GM19238 (cell line): ENCODE data around the gene BTBD19.
"Not testable (repeated sequence)": the region's sequence is repeated elsewhere in the genome, so short reads cannot be mapped to it uniquely, and the experiment has no call there.

ENCODE experiments used
- DNase-seq: peaks from one replicate; pipeline ENCODE4 v3.0.0; 2011; ENCODE audit warnings: low spot score; ENCODE audit not compliant: insufficient read length

Gene BTBD19, protein sequence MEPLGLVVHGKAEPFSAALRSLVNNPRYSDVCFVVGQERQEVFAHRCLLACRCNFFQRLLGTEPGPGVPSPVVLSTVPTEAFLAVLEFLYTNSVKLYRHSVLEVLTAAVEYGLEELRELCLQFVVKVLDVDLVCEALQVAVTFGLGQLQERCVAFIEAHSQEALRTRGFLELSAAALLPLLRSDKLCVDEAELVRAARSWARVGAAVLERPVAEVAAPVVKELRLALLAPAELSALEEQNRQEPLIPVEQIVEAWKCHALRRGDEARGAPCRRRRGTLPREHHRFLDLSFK

DNA sequence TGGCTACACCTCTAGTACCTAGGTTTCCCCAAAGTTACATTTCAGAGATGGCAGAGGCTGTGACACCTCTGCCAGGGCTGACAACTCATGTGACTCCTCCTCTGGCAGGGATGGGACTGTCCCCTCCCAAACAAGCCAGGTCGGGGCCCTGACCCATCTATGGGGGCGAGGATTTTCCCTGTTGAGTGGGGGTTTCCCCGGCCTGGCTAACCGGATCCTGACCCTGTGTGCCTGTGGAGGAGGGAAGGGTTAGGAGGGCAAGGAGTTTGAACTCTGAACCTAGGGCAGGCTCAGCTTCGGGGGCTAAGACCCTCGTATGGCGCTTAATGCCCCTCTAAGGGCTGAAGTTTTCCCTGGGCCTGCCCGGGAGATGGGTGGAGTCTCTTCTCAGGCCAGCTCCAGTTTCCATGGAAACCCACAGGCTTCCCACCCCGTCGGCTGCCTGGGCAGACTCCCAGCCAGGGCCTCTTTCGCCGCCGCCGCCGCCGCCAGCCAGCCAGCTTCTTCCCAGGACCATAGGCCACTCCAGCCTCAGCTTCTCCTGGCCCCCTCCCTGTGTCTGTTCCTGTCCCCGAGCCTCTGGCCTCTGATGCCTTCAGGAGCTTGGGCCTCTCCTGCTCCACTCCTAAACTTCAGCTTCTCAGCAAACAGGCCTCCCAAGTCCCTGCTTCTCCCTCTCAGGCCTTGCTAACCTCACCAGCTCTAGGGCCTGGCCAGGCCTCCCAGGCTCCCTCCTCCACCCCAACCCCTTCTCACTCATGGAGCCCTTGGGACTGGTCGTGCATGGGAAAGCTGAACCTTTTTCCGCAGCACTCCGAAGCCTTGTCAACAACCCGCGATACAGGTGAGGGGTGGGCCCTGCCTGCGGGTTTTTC lies at the start of gene BTBD19:
Gene BTBD19 (plus strand): TSS at position 461 of the 875 bp plus-strand sequence. CDS start 298 bp downstream, at position 759.
- DNase-seq: no peak

DNA sequence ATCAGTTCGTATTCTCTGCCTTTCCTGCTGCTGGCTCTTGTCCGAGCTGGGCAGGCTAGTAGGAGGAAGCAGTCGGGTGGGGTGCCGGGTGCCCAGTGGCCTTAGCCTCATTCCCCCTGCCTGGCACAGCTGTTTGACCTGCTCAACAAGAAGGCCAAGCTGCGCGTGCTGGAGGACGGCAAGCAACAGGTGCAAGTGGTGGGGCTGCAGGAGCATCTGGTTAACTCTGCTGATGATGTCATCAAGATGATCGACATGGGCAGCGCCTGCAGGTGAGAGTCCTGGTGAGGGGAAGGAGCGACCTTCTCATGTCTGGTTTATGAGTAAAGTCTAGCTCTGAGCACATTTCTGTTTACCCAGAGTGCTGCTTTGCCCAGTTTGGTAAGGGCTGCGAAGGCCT lies 49.2 kb upstream of the BTBD19 start:
- no peak for DNase-seq

DNA sequence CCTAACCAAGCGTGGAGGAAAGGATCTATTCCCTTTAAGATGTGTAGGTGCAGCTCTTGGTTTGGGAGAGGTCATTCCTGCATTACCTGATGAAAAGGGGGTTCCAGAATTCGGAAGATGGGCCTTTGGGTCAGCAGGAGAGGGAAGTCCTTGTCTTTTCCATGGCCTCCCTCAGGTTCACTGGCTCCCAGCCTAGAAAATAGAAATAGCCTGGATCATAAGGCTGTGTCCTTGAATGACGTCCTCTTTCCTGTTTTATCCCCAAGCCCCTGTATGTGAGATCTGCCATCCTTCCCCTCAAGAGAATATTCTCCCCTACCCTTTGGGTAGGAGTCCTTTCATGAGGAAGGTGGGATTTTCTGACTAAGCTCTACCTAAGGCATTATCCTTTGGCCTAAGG lies 47.4 kb upstream of the BTBD19 start:
- no peak for DNase-seq

DNA sequence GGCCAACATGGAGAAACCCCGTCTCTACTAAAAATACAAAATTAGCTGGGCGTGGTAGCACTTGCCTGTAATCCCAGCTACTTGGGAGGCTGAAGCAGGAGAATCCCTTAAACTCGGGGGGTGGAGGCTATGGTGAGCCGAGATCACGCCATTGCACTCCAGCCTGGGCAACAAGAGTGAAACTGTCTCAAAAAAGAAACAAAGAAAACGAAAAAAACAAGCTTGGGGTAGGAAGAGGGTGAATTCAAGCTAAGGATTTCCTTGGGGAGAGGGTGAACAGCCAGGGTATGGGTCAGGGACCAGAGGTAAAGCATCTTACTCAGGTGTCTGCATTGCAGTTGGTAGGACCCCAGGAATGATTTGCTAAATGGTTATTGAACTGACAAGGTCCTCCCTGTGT lies 41.9 kb upstream of the BTBD19 start:
- not testable (repeated sequence) for DNase-seq

DNA sequence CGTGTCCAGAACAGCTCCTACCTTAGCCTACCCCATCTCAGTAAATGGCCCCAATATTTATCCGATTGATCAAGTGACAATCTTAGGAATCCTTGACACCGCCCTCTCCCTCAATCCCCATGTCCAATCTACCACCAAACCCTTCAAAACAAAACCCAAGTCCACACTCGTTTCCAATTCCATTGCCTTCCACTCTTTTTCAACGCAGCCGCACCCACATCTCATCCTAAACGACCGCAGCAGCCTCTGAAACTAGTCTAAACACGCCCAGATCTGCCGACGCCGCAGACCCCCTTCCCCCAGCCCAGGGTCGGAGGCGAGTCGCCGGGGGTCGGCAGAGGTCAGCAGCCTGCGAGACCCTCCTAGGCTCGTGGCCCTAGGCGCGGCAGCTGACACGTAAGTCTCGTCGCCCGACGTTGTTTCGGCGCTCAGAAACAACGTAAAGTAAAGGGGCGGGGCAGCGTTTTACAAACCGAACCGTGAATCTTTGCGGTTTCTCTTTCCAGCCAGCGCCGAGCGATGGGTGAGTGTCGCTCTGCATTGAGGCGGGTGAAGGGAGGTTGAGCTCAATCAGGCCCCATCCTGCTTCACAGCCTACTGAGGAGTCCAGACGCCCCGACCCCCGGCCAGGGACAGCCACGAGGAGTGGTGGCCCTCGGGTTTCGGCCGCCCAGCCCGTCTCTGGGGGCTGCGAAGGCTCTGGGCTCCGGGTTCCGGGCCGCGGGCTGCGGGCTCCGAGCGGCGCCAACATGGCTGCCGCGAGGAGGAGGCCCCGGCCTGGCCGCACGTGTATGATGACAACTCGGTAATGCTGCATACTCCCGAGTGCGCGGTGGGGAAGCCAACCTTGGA lies 33.0 kb upstream of the BTBD19 start, which contains the start of gene RPS8:
Gene RPS8 (plus strand): TSS at position 463 of the 852 bp plus-strand sequence. CDS start 57 bp downstream, at position 520.
- peak; percentile 78 for DNase-seq

DNA sequence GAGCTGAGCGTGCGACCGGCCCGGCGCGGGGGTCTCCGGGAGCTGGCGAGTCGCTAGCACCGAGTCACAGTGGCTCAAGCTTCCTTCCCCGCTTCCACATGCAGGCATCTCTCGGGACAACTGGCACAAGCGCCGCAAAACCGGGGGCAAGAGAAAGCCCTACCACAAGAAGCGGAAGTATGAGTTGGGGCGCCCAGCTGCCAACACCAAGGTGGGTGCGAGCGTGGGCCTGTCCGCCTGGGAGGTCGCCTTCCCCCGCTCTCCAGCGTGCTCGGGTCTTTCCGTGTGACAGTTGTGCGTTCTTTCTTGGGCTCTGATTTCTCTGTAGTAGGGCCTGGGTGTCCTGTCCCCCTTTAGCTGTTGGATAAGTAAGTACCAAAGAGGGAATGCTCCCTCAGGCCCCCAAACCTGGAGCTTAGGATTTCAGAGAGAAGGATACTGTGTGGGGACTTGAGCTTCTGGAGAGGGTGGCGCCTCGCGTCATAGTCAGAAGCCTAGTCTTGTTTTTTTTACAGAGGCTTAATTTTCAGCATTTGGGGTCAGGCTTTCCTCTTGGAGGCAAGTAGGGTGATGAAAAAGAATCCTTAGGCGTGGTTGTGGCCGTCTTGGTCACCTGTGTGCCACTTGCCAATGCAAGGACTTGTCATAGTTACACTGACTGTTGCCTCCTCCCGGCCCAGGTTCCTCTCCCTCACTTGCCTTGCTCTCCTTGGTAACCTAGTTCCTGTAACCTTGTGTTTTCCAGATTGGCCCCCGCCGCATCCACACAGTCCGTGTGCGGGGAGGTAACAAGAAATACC lies 32.2 kb upstream of the BTBD19 start:
- peak; percentile 24 for DNase-seq

DNA sequence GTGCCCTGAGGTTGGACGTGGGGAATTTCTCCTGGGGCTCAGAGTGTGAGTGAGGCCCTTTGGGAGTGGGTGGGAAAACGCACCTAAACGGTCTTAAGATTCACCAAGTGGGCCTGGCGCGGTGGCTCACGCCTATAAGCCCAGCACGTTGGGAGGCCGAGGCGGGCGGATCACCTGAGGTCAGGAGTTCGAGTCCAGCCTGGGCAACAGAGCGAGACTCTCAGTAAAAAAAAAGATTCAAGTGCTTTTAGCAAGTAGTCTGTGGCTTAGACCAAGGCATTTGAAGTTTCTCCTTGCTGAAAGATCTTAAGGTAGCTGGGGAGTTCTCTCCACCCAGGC lies 31.6 kb upstream of the BTBD19 start:
- DNase-seq: no peak

DNA sequence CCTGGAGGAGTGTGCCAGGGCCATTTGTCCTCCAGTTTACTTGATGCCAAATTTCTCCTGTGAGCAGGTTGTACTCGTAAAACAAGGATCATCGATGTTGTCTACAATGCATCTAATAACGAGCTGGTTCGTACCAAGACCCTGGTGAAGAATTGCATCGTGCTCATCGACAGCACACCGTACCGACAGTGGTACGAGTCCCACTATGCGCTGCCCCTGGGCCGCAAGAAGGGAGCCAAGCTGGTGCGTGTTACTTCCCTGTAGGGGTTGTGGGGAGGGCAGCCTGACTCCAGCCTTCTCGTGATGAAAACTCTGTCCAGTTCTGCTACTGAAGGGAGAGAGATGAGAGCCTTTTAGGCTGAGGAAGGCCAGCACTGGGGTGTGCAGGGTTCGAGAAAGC lies 30.8 kb upstream of the BTBD19 start:
- no peak for DNase-seq

DNA sequence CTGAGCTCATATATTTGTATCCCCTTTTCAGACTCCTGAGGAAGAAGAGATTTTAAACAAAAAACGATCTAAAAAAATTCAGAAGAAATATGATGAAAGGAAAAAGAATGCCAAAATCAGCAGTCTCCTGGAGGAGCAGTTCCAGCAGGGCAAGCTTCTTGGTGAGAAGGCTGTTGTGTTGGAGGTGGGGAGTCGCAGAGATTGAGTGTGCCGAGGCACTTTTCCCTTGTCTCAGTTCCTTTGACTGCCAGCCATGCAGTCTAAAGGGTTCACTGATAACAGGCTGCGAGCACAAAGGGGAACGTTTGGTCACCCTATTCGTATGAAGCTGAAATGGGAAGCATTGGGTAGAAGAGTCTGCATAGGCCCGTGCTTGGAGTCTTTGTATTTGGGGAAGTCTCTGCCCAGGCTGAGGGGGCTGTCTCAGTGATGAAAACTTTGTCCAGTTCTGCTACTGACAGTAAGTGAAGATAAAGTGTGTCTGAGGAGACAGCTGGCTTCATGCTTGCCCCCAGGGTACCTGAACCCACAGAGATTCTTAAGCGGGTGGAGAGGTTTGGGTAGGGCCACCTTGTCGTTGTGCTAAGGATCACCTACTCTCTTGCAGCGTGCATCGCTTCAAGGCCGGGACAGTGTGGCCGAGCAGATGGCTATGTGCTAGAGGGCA lies 30.2 kb upstream of the BTBD19 start:
- DNase-seq: no peak

DNA sequence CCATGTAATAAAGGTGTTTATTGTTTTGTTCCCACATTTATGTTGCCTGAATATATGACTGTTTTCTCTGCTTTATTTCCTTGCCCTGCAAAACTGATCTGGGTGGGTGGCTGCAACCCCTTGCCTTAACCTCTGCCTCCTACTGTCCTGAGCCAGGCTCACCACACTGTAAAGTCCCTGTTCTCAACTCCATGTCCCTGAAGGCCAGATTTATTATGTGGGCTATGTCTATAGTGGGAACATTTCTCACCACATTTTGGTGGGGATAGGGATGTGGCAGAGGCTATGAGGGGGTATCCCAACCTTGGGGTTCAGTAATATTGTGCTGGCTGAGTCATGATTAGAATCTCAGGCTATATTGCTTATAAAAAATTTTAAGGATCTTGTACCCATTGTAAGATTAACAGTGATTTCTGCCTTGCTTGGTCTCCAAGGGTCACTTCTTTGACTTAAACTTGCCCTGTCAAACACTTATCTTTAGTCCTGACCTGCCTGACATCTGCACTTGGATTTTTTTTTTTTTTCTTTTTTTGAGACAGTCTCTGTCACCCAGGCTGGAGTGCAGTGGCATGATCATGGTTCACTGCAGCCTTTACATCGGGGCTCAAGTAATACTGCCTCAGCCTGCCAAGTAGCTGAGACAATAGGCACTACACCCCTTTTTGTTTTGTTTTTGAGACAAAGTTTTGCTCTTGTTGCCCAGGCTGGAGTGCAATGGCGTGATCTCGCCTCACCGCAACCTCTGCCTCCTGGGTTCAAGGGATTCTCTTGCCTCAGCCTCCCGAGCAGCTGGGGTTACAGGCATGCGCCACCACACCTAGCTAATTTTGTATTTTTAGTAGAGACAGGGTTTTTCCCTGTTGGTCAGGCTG lies 29.4 kb upstream of the BTBD19 start:
- no peak for DNase-seq

DNA sequence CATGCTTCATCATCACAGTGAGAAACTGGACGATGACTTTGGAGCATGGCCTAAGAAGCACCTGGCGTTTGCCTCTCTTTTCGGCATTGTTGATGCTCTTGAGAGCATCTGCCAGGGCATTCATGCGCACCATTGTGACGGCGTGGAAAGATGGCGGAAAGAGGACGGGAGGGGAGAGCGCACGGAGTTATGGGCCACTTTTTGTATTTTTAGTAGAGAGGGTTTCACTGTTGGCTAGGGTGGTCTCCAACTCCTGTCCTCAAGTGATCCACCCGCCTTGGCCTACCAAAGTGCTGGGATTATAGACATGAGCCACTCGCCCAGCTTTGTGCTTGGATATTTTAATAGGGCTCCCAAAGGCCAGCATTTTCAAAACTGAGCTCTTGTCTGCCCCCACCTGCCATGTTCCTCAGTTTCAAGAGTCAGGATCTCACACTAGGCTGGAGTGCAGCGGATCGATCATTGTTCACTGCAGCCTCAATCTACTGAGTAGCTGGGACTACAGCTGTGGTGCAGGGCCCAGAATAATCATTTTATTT lies 27.7 kb upstream of the BTBD19 start:
- DNase-seq: no peak

DNA sequence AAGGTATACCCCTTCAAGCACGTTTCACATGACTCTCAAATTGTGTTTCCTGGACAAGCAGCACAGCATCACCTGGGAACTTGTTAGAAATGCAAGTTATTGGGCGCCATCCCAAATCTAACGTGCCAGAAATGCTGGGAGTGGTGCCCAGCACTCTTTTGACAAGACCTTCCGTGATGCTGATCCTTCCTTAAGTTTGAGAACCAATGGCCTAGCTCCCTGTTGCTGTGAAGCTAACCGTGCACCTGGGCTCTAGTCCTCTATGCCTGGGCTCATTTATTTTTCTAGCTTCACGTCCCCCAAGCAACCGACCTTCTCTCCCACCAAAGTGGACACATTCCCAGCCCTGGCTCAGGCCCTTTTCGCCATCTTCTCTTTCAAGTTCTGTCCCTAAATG lies 24.6 kb upstream of the BTBD19 start:
- no peak for DNase-seq

DNA sequence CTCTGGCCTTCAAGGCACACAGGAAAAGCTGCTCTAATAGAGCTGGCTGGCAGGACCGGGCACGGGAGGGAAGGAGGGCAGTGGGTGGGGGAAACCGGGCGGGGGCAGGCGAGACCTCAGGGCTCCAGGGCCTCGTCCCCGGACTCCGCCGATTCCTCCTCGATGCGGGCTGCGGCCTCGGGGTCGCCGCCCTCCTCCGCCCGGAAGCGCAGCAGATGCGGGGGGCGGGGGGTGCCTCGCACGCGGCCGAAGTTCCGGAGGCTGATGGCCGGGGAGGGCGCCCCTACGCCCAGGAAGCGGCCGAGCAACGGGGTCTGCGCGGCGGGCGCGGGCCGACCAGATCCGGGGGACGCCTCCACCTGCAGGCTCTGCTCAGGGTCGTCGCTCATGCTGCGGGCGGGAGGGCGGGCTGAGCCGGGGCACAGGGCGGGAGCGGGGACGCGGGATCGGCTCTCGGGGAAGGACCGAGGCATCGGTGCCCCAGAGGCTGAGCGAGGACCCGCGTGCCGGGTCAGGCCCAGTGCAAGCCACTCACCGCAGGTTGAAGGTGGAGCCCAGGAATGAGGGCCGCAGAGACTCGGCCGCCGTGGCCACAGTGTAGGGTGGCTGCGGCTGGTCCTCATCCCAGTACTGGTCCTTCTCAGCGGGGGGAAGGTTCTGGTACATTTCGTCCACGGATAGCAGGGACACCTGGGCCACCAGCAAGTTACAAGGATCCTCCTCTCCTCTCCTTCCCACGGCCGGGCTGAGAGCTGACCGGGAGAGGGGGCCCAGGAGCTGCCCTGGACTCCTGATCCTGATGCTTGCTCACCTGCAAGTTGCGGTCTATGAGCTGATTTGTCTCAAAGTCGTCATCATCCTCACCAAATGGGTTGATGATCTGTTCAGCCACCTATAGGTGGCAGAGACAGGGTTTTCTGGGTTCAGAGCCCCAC lies 24.0 kb upstream of the BTBD19 start:
- DNase-seq: no peak

DNA sequence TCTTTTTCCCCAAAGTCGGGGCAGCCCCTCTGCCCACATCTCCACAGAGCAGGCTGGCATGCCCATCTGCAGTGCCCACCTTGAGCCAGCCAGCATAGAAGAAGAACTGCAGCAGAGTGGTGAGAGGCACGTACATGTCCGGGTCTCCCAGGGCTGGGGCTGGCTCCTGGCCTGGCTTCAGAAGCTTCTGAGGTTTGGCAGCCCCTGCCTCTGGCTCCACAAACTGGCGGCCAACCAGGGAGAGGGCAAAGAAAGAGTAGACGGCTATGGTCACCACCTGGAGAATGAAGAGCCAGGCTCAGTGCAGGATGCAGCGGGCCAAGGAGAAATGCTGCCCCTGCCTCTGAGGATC lies 23.3 kb upstream of the BTBD19 start:
- no peak for DNase-seq

DNA sequence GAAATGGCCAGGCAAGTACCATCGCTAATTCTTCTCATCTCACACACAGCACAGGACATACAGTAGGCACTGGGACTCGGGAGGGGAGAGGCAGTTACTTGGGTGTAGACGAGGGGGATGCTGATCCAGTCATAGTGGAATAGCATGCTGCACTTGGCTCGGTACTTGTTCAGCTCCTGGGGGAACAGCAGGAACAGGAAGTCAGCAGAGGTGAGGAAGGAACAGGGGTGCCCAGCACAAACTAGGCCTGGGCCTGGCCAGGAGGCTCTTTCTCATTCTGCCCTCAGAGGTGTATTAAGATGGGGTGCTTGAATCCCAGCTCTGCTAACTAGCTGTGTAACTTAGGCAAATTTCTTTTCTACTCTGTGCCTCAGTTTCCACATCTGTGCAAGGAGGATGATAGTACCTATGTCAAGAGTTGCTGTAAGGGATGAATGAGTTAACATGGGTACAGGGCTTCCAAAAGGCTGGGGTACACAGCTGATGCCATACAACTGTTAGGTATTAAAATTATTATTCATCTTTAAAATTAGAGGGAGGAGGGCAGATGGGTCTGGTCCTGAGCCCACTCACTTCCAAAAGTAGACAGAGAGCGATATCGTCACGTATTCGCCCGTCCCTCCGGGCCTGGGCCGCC lies 22.7 kb upstream of the BTBD19 start:
- no peak for DNase-seq

DNA sequence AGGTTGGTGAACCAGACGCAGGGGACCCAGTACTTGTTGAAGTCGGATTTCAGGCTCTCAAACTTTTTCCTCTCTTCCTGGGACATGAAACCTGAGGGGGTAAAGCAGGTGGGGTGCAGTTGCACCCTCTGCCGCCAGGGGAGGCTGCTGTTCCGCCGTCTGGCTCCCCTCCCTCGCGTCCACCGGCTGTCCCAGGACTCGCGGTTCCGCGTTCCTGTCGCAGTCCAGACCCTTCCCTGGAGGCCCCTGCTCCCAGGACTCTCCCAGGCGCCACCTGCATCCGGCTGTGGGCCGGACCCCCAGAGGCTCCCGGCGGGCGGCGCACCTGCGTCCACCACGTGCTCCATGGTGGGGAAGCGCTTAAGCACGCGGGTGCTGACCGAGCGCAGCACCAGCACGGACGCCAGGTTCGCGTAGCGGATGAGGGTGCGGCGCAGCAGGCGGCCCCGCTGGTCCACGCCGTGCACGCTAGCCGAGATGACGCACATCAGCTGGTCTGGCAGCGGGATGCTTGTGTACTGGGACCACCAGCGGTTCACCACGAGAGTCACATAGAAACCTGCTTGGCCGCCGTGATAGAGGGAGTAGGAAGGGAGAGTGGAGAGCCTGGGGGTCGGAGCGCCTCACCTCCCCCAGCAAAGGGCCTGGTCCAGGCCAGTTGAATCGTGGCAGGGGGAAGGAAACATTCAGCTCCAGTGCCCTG lies 22.0 kb upstream of the BTBD19 start:
- DNase-seq: peak; percentile 65

DNA sequence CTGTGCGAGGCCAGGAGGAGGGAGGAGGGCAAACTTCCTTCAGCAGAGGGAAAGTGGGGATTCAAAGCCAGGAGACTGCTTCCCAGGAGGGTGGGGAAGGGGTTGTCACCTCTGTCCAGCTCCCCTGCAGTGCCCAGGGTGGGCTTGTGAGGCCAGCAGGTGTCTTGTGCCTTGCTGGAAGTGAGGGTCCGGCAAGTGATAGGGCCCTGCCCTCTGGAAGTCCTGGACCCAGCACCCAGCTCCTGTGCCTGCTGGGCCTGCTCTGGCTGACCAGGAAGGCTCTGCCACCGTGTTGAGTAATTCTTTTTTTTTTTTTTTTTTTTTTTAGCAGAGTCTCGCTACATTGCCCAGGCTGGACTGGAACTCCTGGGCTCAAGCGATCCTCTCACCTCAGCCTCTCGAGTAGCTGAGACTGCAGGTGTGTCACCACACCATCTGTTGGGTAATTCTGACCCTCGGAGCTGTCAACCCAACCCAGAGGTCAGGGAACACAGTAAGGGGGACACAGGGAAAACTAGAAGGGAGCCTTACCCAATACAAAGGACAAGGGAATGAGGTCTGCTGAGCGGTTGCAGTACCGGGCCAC lies 21.4 kb upstream of the BTBD19 start:
- no peak for DNase-seq
